Nephron progenitor cell (in vitro differentiated cells): ENCODE results near the gene TMCO6.
"Not testable (repeated sequence)": the region's sequence is repeated elsewhere in the genome, so short reads cannot be mapped to it uniquely, and the experiment has no call there.

Experiments
- DNase-seq: peaks from one replicate; pipeline ENCODE4 v3.0.0; 2021
- H3K27ac Mint-ChIP-seq: 2 replicates; pipeline ENCODE4 v1.8.0; 2021; ENCODE audit warnings: mild to moderate bottlenecking, moderate library complexity, mixed read lengths
- H3K27me3 Mint-ChIP-seq: 2 replicates; pipeline ENCODE4 v1.8.0; 2021; ENCODE audit warnings: mild to moderate bottlenecking, low read depth, mixed read lengths; ENCODE audit not compliant: poor library complexity
- H3K36me3 Mint-ChIP-seq: 2 replicates; pipeline ENCODE4 v1.8.0; 2021; ENCODE audit warnings: low read depth, mixed read lengths
- H3K4me1 Mint-ChIP-seq: 2 replicates; pipeline ENCODE4 v1.8.0; 2021; ENCODE audit warnings: mixed read lengths
- H3K4me3 Mint-ChIP-seq: 2 replicates; pipeline ENCODE4 v1.8.0; 2021; ENCODE audit warnings: mild to moderate bottlenecking, moderate library complexity, mixed read lengths
- H3K9me3 Mint-ChIP-seq: 2 replicates; pipeline ENCODE4 v1.8.0; 2021; ENCODE audit warnings: mild to moderate bottlenecking, moderate library complexity, mixed read lengths
- TF ChIP-seq, protein P1 (sequence below): fragments of 200-600 bp; sonication (generic); IDR thresholded peaks from 2 replicates; pipeline ENCODE4 v1.5.0; 2021; ENCODE audit warnings: antibody characterized with exemption

The TMCO6 gene

DNA sequence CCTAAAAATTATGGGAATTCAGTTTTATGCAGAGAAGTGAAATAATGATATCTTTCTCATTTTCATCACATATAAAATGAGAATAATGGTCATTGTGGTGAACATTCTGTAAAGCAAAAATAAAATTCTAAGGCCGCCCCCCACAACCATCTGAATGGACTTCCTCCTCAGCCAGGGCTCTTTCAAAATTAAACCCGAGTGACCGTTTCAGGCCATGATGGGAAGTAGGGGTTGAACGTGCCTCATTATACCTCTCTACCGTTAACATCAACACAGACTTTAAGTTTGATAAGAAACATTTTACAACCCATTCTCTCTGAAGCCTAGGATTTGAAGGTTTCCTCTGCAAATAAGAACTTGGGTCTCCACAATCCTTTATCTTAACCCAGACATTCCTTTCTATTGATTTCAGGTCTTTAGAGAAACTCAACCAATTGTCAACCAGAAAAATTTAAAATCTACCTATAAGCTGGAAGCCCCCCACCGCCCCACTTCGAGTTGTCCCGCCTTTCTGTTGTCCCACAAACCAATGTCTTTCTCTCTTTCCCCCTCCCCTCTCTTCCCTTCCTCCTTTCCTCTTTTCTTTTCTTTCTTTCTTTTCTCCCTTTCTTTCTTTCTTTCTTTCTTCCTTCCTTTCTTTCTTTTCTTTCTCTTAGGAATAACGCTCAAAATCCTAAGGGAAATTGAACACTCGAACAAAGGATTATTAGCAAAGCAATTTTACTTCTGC, 1.7 kb upstream of the TMCO6 start:
- Mint-ChIP-seq H3K27ac (no peak overlapping the region), H3K4me3 (no peak overlapping the region), H3K4me1 (peaks cover 28% of the 10 kb centered on the region), H3K9me3 (peaks cover 15% of the 10 kb centered on the region), H3K27me3 (peaks cover 11% of the 10 kb centered on the region), H3K36me3 (peaks cover 26% of the 10 kb centered on the region)
- TF ChIP-seq, protein P1, sequence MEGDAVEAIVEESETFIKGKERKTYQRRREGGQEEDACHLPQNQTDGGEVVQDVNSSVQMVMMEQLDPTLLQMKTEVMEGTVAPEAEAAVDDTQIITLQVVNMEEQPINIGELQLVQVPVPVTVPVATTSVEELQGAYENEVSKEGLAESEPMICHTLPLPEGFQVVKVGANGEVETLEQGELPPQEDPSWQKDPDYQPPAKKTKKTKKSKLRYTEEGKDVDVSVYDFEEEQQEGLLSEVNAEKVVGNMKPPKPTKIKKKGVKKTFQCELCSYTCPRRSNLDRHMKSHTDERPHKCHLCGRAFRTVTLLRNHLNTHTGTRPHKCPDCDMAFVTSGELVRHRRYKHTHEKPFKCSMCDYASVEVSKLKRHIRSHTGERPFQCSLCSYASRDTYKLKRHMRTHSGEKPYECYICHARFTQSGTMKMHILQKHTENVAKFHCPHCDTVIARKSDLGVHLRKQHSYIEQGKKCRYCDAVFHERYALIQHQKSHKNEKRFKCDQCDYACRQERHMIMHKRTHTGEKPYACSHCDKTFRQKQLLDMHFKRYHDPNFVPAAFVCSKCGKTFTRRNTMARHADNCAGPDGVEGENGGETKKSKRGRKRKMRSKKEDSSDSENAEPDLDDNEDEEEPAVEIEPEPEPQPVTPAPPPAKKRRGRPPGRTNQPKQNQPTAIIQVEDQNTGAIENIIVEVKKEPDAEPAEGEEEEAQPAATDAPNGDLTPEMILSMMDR, result no peak
- DNase-seq, result no peak

DNA sequence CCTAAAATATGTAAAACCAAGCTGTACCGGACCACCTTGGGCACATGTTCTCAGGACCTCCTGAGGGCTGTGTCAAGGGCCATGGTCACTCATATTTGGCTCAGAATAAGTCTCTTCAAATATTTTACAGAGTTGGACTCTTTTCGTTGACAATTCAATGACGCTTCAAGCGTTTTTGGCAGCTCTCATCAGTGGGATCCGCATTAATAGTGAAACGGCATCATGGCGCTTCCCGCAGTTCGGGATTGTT, 428 bp upstream of the TMCO6 start:
- DNase-seq, H3K27me3 Mint-ChIP-seq: not testable (repeated sequence)
- Mint-ChIP-seq H3K9me3 (peaks cover 15% of the 10 kb centered on the region), H3K36me3 (peaks cover 18% of the 10 kb centered on the region), H3K4me3 (peak overlapping the region; percentile 86), H3K4me1 (peaks cover 28% of the 10 kb centered on the region), H3K27ac (peak overlapping the region; percentile 77)

DNA sequence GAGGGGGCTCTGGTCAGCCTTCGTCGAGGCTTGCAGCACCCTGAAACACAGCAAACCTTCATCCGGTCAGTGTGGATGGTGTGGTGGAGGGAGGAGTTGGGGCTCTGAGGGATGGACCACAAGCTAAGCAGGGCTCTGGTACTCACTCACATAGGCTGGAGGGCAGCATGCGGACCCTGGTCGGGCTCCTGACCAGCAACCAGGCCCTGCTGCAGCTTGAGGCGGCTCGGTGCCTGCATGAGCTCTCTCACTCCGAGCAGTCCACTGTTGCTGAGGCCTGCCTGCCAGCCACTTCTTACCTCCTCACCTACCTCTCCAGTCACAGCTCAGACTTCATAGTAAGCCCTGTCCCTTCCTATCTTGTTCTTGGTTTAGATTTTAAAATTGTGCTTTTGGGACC, 2.5 kb downstream of the TMCO6 start:
- Mint-ChIP-seq H3K9me3 (peaks cover 11% of the 10 kb centered on the region), H3K36me3 (peaks cover 36% of the 10 kb centered on the region), H3K27ac (peak overlapping the region; percentile 19), H3K4me1 (peaks cover 42% of the 10 kb centered on the region), H3K4me3 (no peak overlapping the region), H3K27me3 (peaks cover 3% of the 10 kb centered on the region)
- TF ChIP-seq, protein P1, result no peak
- no peak for DNase-seq

DNA sequence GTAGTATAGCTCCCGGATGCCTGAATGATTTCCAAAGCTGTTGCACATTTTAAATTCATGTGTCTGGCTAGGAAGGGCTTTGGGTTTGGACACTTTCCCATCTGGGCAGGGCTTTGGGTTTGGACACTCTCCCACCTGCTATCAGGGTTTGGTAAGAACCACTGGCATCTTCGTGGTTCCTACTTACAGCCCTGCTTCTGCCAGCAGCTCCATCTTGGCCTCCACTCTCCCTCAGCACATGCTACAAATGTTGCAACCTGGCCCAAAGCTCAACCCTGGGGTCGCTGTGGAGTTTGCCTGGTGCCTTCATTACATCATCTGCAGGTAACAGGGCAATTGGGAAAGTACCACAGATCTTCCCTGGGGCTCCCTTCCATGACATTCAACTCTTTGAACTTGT, 3.5 kb downstream of the TMCO6 start:
- Mint-ChIP-seq H3K4me1 (peaks cover 47% of the 10 kb centered on the region), H3K9me3 (peaks cover 11% of the 10 kb centered on the region), H3K27me3 (peaks cover 6% of the 10 kb centered on the region), H3K27ac (no peak overlapping the region), H3K4me3 (no peak overlapping the region), H3K36me3 (peaks cover 38% of the 10 kb centered on the region)
- no peak for DNase-seq
- TF ChIP-seq, protein P1, result no peak

DNA sequence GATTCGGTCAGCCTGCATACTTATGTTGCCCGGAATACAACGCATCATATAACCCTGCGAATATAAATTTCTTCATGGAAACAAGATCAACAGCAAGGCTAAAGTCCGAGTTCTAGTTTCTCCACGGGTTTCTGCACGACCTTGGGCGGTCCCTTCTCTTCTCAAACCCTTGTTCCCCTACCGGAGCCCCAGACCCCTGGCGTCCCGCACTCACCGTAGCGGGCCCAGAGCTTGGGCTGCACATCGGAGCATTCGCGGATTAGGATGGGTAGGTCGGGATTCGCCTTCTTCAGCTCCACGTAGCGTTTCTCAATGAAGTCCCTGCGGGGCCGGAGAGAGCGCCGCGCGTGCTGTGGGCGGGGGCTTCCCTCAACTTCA, 7.8 kb downstream of the TMCO6 start:
- H3K36me3 Mint-ChIP-seq, result peaks cover 44% of the 10 kb centered on the region
- peak overlapping the region; percentile 100 for H3K27ac Mint-ChIP-seq
- no peaks in the 10 kb centered on the region for H3K9me3 Mint-ChIP-seq
- TF ChIP-seq, protein P1, result no peak
- peak overlapping the region; percentile 100 for H3K4me3 Mint-ChIP-seq
- H3K27me3 Mint-ChIP-seq, result peaks cover 4% of the 10 kb centered on the region
- H3K4me1 Mint-ChIP-seq, result peaks cover 36% of the 10 kb centered on the region
- DNase-seq, result no peak

DNA sequence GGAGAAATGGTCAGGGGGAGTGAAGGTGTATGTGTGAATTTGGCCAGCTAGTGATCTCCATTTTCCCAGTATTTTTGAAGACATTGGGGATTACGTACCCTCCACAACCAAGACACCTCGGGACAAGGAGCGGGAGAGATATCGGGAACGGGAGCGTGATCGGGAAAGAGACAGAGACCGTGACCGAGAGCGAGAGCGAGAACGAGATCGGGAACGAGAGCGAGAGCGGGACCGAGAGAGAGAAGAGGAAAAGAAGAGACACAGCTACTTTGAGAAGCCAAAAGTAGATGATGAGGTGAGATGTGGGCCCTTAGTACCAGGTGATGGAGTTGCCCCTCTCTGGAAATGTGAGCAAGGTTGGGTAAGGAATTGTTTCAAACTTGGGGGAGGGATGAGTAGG, 19.6 kb downstream of the TMCO6 start:
- no peaks in the 10 kb centered on the region for H3K9me3 Mint-ChIP-seq
- peaks cover 5% of the 10 kb centered on the region for H3K4me1 Mint-ChIP-seq
- H3K4me3 Mint-ChIP-seq, result no peak overlapping the region
- TF ChIP-seq, protein P1, result no peak
- H3K27ac Mint-ChIP-seq, result no peak overlapping the region
- peaks cover 3% of the 10 kb centered on the region for H3K27me3 Mint-ChIP-seq
- DNase-seq, result no peak
- peaks cover 87% of the 10 kb centered on the region for H3K36me3 Mint-ChIP-seq

DNA sequence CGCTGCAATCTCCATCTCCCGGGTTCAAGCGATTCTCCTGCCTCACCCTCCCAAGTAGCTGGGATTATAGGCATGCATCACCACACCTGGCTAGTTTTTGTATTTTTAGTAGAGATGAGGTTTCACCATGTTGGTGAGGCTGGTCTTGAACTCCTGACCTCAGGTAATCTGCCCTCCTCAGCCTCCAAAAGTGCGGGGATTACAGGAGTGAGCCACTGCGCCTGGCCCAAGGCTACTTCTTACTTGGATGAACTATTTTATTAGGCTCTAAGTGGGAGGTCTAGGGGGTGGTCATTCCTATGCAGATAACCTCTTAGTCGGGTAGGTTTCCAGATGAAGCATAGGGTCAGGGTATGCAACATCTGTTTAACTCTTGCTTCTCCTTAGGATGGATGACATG, 21.1 kb downstream of the TMCO6 start:
- not testable (repeated sequence) for H3K4me3 Mint-ChIP-seq, H3K9me3 Mint-ChIP-seq, H3K27ac Mint-ChIP-seq, H3K27me3 Mint-ChIP-seq, DNase-seq
- Mint-ChIP-seq H3K36me3 (peaks cover 73% of the 10 kb centered on the region), H3K4me1 (peaks cover 14% of the 10 kb centered on the region)
